IPS DF 19.7 (cell line): Measurements from ENCODE around the gene WNT16.
"Not testable (repeated sequence)": the region's sequence is repeated elsewhere in the genome, so short reads cannot be mapped to it uniquely, and the experiment has no call there.

Source experiments
- DNase-seq: peaks from one replicate; pipeline ENCODE4 v3.0.0-alpha.2; 2013; ENCODE audit warnings: low read depth, low spot score

WNT16 gene

GRCh38 chr7:121328508-121329190, at the start of gene WNT16:
Gene WNT16, plus strand, starts transcription at chr7:121329000. Its CDS starts 293 bp downstream, at chr7:121329293.
- DNase-seq, result no peak

DNA sequence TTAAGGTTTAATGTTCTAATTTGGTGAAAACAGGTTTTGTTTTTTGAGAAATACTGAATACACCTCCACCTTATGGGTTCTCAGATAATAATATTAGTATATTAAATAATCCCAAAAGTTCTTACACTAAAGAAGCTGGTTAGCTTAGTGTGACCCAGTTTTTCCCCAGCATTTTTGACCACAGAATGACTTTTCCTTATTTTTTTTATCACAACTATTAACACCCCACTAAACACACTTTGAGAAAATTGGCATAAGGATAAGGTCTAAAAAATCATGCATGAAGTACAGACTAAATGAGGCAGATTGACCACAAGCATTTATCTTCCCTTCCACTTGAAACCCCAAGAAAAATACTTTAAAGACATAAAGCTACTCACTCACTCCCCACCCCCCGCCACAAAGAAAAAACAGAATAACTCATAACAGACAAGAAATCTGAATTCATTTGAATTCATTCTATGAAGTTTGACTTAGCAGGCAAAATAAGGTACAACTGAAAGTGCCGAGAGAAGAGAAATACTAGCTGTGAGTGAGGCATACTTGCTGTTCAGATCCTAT, 49.7 kb upstream of the WNT16 start:
- DNase-seq, result no peak

DNA sequence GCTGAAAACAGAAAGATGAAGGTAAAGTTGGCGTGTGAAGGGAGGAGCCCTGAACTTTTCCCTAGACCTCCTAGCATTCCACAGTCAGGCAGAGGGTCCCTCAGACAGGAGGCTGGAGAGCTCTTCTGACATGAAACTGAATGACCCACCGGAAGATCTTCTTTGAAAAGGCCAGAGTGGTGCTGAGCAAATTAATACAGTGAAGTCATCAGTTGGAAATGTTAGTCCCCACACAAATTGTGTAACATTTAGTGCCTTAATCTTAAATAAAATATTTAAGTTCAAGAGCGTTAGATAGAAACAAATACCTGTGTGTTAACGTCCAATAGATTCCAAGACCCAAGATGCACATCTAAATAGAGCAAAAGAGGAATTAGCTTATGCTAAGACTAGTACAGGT, 49.0 kb upstream of the WNT16 start:
- no peak for DNase-seq

DNA sequence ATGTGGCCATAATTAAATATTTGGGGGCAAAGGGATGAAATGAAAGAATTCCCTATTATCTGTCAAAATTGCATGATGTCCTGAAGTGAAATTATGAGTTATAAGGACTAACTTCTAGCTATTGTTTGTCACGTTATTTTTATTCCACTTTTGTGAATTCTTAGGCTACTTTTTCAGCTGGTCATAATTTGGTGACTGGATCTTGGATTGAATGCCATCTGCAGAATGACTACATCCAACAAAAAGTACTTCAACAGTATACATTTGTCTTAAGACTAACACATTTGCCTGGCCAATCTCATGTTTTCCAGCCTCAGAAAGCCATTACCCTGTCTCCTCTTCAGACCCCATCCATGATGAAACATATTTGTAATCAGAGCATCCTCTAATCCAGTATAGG, 48.1 kb upstream of the WNT16 start:
- no peak for DNase-seq

GRCh38 chr7:121282129-121282528, 46.7 kb upstream of the WNT16 start:
- no peak for DNase-seq

DNA sequence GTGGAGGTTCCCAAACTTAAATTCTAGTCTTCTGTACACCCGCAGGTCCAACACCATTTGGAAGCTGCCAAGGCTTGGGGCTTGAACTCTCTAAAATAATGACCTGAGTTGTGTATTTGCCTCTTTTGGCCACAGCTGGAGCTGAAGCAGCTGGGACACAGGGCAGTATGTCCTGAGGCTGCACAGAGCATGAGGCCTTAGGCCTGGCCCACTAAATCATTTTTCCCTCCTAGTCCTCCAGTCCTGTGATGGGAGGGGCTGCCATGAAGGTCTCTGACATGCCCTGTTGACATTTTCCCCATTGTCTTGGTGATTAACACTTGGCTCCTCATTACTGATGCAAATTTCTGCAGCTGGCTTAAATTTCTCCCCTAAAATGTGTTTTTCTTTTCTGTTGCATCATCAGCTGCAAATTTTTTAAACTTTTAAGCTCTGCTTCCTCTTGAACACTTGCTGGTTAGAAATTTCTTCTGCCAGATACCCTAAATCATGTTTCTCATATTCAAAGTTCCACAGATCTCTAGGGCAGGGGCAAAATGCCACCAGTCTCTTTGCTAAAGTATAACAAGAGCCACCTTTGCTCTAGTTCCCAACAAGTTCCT, 43.6 kb upstream of the WNT16 start:
- DNase-seq, result no peak

GRCh38 chr7:121286186-121286585, 42.6 kb upstream of the WNT16 start:
- no peak for DNase-seq

- DNase-seq, result no peak
Observed at GRCh38 chr7:121286742-121287734, 41.8 kb upstream of the WNT16 start.

- no peak for DNase-seq
Observed at GRCh38 chr7:121288894-121289293, 39.9 kb upstream of the WNT16 start.

DNA sequence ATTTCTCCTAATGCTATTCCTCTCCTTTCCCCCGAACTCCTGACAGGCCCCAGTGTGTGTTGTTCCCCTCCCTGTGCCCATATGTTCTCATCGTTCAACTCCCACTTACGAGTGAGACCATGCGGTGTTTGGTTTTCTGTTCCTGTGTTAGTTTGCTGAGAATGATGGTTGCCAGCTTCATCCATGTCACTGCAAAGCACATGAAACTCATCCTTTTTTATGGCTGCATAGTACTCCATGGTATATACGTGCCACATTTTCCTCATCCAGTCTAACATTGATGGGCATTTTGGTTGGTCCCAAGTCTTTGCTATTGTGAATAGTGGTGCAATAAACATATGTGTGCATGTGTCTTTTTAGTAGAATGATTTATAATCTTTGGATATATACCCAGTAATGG, 38.9 kb upstream of the WNT16 start:
- DNase-seq, result not testable (repeated sequence)

DNA sequence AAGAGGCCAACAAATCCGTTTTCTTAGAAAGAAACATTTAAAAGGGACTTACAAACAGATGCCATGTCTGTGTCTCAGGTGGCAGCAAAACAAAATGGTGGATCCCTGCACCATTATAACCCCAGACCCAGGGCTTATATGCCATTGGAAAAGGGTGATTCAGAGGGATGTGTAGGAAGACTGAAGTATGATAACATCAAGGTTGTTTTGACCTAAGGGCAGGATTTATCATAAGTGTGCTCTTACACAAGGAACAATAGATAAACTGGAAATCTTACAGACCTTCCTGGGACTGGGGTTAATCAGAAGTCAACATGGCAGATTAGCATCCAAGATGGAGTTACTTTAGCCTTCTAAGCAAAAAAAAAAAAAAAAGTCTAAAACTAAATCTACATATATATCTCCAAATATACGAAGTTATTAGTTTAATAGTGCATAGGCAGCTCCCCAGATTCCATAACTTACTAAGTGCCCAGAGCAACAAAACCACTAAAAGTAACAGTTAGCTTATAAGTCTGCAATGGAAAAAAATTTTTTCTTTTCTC, 34.3 kb upstream of the WNT16 start:
- no peak for DNase-seq

DNA sequence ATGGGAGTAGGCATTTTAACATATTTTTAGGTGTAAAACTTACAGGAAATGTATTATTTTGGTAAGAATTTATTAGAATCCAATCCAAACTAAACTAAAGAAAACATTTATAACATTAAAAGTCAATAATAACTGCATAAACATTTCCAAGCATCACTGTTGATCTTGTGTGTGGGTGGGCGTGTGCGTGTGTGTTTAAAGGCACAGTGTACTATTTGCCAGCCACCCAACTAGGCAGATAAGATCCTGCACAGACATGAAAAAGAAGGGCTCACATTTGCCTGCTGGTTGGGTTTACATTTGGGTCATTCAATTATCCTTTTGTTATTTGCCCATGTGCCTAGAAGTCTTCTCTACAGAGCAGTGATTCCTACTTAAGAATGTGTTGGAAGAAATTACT, 31.0 kb upstream of the WNT16 start:
- no peak for DNase-seq

DNA sequence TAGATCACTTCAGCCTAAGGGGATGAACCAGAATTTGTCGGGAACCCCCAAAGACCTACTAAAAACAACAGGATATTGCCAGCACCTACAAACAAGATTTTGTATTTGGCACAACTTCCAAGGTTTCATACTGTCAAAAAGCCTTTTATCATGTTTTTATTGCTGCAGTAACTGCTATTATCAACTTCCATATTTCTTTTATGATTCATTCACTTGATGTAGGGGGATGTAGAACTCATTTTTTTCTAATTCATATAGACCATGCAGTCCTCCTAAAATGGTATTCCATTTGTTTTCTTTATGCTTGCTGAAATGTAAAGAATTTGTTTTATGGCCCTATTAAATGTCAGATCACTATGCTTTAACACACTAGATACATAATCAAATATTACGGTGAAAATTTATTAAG, 30.0 kb upstream of the WNT16 start:
- no peak for DNase-seq

GRCh38 chr7:121300685-121301420, 27.9 kb upstream of the WNT16 start:
- DNase-seq, result no peak

GRCh38 chr7:121301446-121302213, 27.2 kb upstream of the WNT16 start:
- no peak for DNase-seq

DNA sequence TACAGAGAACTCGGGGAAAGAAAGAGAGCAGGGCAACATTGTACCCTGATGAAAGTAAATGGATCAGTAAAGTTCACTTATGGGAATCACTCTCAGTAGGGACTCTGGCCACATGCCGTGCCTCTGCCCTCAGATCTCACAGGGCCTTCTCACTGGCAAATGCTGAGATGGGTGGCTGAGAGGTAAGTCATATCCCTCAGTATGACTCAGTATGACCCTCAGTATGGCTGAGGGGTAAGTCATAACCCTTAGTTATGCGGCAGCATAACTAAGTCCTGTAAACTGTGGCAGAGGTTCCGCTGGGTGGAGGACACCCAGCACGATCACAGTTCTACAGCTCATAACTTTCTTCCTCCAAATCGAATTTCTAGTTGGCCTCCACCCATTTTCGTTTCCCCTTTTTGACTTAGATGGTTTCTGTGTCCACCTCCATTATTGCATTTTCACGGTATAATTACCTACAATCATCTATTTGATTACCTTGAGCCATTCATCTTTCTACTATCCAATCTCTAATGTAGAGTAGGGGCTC, 26.5 kb upstream of the WNT16 start:
- DNase-seq, result no peak

- no peak for DNase-seq
Observed at GRCh38 chr7:121303422-121304101, 25.2 kb upstream of the WNT16 start.

GRCh38 chr7:121304102-121304658, 24.6 kb upstream of the WNT16 start:
- DNase-seq, result no peak

- no peak for DNase-seq
Observed at GRCh38 chr7:121305109-121305508, 23.7 kb upstream of the WNT16 start.
